ENCODE results near the gene TOX4. TPM values are rescaled to one million over a fixed set of nuclear protein-coding genes. Genes with fewer than 3 reads are reported as not detected.
A peak's percentile ranks its signal among the peaks of the same experiment; 100 is the strongest.

TOX4 gene
- total RNA-seq, 1 experiment from 2014 or later = 78.8 TPM

DNA sequence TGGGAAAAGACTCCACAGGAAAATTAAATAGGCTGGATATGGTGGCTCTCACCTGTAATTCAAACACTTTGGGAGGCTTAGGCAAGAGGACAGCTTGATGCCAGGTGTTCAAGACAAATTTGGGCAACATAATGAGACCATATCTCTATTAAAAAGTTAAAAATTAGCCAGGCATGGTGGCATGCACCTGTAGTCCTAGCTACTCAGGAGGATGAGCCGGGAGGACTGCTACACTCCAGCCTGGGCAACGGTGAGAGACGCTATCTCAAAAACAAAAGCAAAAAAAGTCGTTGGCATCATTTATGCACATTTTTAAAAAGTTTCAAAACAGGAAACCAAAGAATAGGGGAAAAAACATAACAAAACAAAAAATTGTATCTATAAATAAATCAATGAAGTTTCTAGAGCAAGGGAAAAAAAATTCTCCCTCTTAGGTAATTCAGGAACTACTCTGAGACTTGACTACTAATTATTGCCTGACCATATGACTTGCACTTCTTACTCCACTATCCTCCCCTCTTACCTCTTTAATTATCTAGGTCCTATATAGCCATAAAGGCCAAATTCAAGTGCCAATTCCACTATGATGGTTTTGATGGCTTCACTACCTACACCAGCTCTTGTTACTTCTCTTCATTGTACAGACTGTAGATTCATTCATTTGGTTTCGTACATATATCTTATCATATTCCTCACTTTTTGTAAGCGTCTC, 32.6 kb downstream of the TOX4 start:
- Mint-ChIP-seq H3K4me1 (ENCODE audit: low read depth, unreplicated experiment) (peaks cover 8% of the 10 kb centered on the region), H3K36me3 (ENCODE audit: insufficient read depth, unreplicated experiment) (peaks cover 35% of the 10 kb centered on the region), H3K27me3 (ENCODE audit: insufficient read depth, unreplicated experiment) (no peaks in the 10 kb centered on the region), H3K9me3 (ENCODE audit: unreplicated experiment) (no peaks in the 10 kb centered on the region), H3K27ac (ENCODE audit: unreplicated experiment) (peak overlapping the region; percentile 97), H3K4me3 (ENCODE audit: unreplicated experiment) (peak overlapping the region; percentile 96)
- intact Hi-C loops (cut with micrococcal nuclease; ENCODE audit: unreplicated experiment) = loop anchor here (2.0 to 5.0 kb wide), 2 partner anchors 17 to 1052 kb away; partner anchors contain the start of genes APEX1 and SALL2
- no TSS peak for BruUV-seq (replicated peaks)
- peaks cover 2% of the 10 kb centered on the region; the same call in 1 of the 2 replicates for H3K36me3 ChIP-seq (ENCODE audit: control insufficient read depth, insufficient read depth, low read length)
- H3K4me3 ChIP-seq (ENCODE audit: low read depth, low read length) = peak overlapping the region; percentile 89
- ChIA-PET POLR2A (no interaction called here), CTCF (interaction anchor here (1.9 kb wide), 1 partner anchor 17 kb away, joined by 12 read pairs; the partner anchor contains the start of gene SALL2)
- TF ChIP-seq, protein P1, sequence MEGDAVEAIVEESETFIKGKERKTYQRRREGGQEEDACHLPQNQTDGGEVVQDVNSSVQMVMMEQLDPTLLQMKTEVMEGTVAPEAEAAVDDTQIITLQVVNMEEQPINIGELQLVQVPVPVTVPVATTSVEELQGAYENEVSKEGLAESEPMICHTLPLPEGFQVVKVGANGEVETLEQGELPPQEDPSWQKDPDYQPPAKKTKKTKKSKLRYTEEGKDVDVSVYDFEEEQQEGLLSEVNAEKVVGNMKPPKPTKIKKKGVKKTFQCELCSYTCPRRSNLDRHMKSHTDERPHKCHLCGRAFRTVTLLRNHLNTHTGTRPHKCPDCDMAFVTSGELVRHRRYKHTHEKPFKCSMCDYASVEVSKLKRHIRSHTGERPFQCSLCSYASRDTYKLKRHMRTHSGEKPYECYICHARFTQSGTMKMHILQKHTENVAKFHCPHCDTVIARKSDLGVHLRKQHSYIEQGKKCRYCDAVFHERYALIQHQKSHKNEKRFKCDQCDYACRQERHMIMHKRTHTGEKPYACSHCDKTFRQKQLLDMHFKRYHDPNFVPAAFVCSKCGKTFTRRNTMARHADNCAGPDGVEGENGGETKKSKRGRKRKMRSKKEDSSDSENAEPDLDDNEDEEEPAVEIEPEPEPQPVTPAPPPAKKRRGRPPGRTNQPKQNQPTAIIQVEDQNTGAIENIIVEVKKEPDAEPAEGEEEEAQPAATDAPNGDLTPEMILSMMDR (IDR thresholded peaks at IDR 0.05; ENCODE audit: insufficient read depth in 1 of 2, low read depth in 1 of 2, low read length in 1 of 2, severe bottlenecking in 1 of 2, unreplicated experiment in 1 of 2) = no peak
- DNase-seq = no peak
- no peaks in the 10 kb centered on the region for H3K27me3 ChIP-seq (replicated peaks; ENCODE audit: control insufficient read depth, insufficient read depth, low read length)
- H3K9me3 ChIP-seq = no peaks in the 10 kb centered on the region
- H3K4me1 ChIP-seq = no peaks in the 10 kb centered on the region

DNA sequence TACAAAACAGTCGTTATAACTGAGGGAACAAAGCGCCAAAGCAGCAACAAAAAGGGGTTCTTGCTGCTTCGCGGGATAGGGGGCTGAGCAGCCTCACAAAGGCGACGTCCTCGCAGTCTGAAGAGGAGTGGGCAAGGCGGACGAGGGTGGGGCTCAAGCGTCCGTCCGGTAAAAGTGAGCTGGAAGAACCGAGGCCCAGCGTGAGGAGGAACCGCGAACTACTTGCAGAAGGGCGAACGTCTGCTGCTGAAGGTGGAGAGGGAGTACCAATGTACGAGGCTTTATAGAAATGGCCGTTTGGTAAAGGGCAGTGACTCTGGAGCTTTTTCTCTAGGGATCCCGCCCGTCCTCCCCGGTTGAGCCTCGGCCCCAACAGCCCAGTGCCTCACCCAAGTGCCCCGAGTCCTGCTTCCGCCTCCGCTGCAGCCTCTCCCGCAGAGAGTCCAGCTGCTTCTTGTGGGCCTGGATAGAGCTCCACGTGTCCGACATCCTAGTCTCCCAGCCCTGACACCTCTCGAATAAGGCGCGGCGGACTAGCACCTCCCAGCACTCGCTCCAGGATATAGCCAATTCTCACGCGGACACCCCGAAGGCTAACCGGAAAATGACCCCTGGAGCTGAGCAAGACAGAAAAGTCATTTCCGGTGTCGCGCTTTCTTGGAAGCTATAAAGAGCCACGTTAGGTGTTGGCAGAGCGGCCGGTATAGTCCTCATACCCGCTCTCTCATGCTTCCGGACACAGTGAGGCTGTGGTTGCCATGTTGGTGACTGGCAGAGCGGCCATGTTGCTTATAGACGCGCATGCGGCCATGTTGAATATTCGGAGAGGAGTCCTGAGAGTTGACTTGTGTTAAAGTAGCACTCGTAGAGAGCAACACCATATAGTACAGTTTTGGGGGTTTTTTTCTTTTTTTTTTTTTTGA, 34.0 kb downstream of the TOX4 start, which contains the start of gene METTL3:
Gene METTL3 (minus strand): TSS at position 606 of the 923 bp plus-strand sequence. CDS start 117 bp downstream, at position 489.
- Histone ChIP-seq H3K4me1 (no peaks in the 10 kb centered on the region), H3K27me3 (replicated peaks; ENCODE audit: control insufficient read depth, insufficient read depth, low read length) (no peaks in the 10 kb centered on the region), H3K36me3 (ENCODE audit: control insufficient read depth, insufficient read depth, low read length) (peaks cover 2% of the 10 kb centered on the region; the same call in 1 of the 2 replicates), H3K4me3 (ENCODE audit: low read depth, low read length) (peak within 1 kb of the TSS; percentile 89), H3K9me3 (no peaks in the 10 kb centered on the region)
- Mint-ChIP-seq H3K27me3 (ENCODE audit: insufficient read depth, unreplicated experiment) (no peaks in the 10 kb centered on the region), H3K27ac (ENCODE audit: unreplicated experiment) (peak within 1 kb of the TSS; percentile 97), H3K9me3 (ENCODE audit: unreplicated experiment) (no peaks in the 10 kb centered on the region), H3K4me3 (ENCODE audit: unreplicated experiment) (peak within 1 kb of the TSS; percentile 96), H3K4me1 (ENCODE audit: low read depth, unreplicated experiment) (peaks cover 8% of the 10 kb centered on the region), H3K36me3 (ENCODE audit: insufficient read depth, unreplicated experiment) (peaks cover 35% of the 10 kb centered on the region)
- ChIA-PET CTCF (interaction anchor here (0.6 to 1.9 kb wide), 7 partner anchors 8 to 55 kb away, joined by 3 to 15 read pairs (median 5); partner anchors contain the start of genes CHD8, RAB2B, SALL2 and TOX4), POLR2A (interaction anchor here (0.6 to 1.9 kb wide), 9 partner anchors 12 to 211 kb away, joined by 5 to 29 read pairs (median 11); partner anchors contain the start of genes CHD8, RAB2B, SALL2 and TOX4)
- TF ChIP-seq, protein P1 (IDR thresholded peaks at IDR 0.05; ENCODE audit: insufficient read depth in 1 of 2, low read depth in 1 of 2, low read length in 1 of 2, severe bottlenecking in 1 of 2, unreplicated experiment in 1 of 2) = no peak
- TSS peak; percentile 63 for BruUV-seq (replicated peaks)
- intact Hi-C loops (cut with micrococcal nuclease; ENCODE audit: unreplicated experiment) = loop anchor here (1.0 to 5.0 kb wide), 5 partner anchors 16 to 1054 kb away; partner anchors contain the start of genes APEX1, CHD8, SALL2 and TOX4
- DNase-seq = peak; percentile 94 to 98

DNA sequence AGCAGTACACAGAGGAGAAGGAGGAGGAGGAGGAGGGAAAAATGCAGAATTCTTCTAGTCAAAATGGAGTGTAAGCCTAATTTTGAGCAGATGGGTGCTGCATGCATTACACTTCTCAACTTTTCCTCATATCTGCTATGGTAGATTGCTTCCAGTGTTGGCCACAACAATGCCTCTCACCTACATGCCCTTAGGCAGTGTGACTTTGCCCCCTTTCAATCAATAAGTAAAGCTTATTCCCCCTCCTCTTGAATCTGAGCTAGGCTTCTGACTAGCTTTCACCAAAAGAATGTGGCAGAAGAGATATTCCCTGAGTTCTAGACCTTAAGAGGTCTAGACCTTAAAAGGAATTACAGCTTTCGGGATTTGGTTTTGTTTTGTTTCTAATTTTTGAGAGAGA, 37.3 kb downstream of the TOX4 start:
- intact Hi-C loops (cut with micrococcal nuclease; ENCODE audit: unreplicated experiment) = loop anchor here (5.0 kb wide), 1 partner anchor 1057 kb away; the partner anchor contains the start of gene APEX1
- H3K4me3 ChIP-seq (ENCODE audit: low read depth, low read length) = no peak overlapping the region
- H3K4me1 ChIP-seq = no peaks in the 10 kb centered on the region
- no peaks in the 10 kb centered on the region for H3K9me3 Mint-ChIP-seq (ENCODE audit: unreplicated experiment)
- H3K27me3 ChIP-seq (replicated peaks; ENCODE audit: control insufficient read depth, insufficient read depth, low read length) = no peaks in the 10 kb centered on the region
- POLR2A ChIA-PET = interaction anchor here (1.0 kb wide), 1 partner anchor 12 kb away, joined by 6 read pairs; the partner anchor contains the start of gene SALL2
- H3K36me3 Mint-ChIP-seq (ENCODE audit: insufficient read depth, unreplicated experiment) = peaks cover 14% of the 10 kb centered on the region
- H3K4me1 Mint-ChIP-seq (ENCODE audit: low read depth, unreplicated experiment) = peaks cover 8% of the 10 kb centered on the region
- BruUV-seq (replicated peaks) = no TSS peak
- H3K27ac Mint-ChIP-seq (ENCODE audit: unreplicated experiment) = no peak overlapping the region
- CTCF ChIA-PET = no interaction called here
- TF ChIP-seq, protein P1 (IDR thresholded peaks at IDR 0.05; ENCODE audit: insufficient read depth in 1 of 2, low read depth in 1 of 2, low read length in 1 of 2, severe bottlenecking in 1 of 2, unreplicated experiment in 1 of 2) = no peak
- H3K36me3 ChIP-seq (ENCODE audit: control insufficient read depth, insufficient read depth, low read length) = no peaks in the 10 kb centered on the region
- no peak for DNase-seq
- no peaks in the 10 kb centered on the region for H3K27me3 Mint-ChIP-seq (ENCODE audit: insufficient read depth, unreplicated experiment)
- H3K4me3 Mint-ChIP-seq (ENCODE audit: unreplicated experiment) = no peak overlapping the region
- H3K9me3 ChIP-seq = no peaks in the 10 kb centered on the region

All from Caco-2 (cell line).